H1 (cell line): ENCODE measurements around the gene ARHGEF10L. TPM values are rescaled to one million over a fixed set of nuclear protein-coding genes. Genes with fewer than 3 reads are reported as not detected.

Experiments used
- CTCF ChIA-PET: fragments of 300-600 bp; sonication (Branson Sonifier 250); formaldehyde crosslinking; loops from one replicate; lab custom pipeline; 2021; ENCODE audit not compliant: partially characterized antibody; lab: Charles Lee
- POLR2A ChIA-PET: fragments of 300-600 bp; sonication (Branson Sonifier 250); formaldehyde crosslinking; loops from one replicate; lab custom pipeline; 2021; ENCODE audit warnings: inconsistent platforms; ENCODE audit not compliant: partially characterized antibody; lab: Charles Lee
- DNase-seq, 2 experiments: peaks; one replicate each; pipeline versions ENCODE4 v3.0.0 to v3.0.0-alpha.2; 2010 to 2022; ENCODE audit warnings: low spot score in 2 of 2, low read depth in 1 of 2, mixed read lengths in 1 of 2
- FAIRE-seq: peaks from 2 replicates; lab custom pipeline; 2011; peaks lifted over from hg19 to GRCh38; lab: Jason Lieb, UNC
- H2AFZ ChIP-seq: 2 replicates; pipeline ENCODE4 v1.8.1; 2012; ENCODE audit warnings: low read length, inconsistent platforms
- H2AK5ac ChIP-seq: 2 replicates; pipeline ENCODE4 v1.6.1; 2013; ENCODE audit warnings: low read depth, low read length
- H2BK120ac ChIP-seq: replicated peaks from 2 replicates; pipeline ENCODE3; 2013; ENCODE audit warnings: low read depth, low read length, inconsistent platforms
- H2BK12ac ChIP-seq: 2 replicates; pipeline ENCODE4 v1.6.1; 2013; ENCODE audit warnings: low read depth, low read length
- H2BK15ac ChIP-seq: 2 replicates; pipeline ENCODE4 v1.6.1; 2013; ENCODE audit warnings: low read length
- H2BK20ac ChIP-seq: 2 replicates; pipeline ENCODE4 v1.6.1; 2013; ENCODE audit warnings: low read length
- H2BK5ac ChIP-seq: 2 replicates; pipeline ENCODE4 v1.6.1; 2013; ENCODE audit warnings: low read depth, low read length
- H3K14ac ChIP-seq: 2 replicates; pipeline ENCODE4 v1.6.1; 2013; ENCODE audit warnings: inconsistent platforms; ENCODE audit not compliant: insufficient read length
- H3K18ac ChIP-seq: 2 replicates; pipeline ENCODE4 v1.6.1; 2013; ENCODE audit warnings: low read length; ENCODE audit errors: extremely low read depth
- H3K23ac ChIP-seq: 2 replicates; pipeline ENCODE4 v1.6.1; 2013; ENCODE audit warnings: inconsistent platforms; ENCODE audit not compliant: insufficient read length
- H3K23me2 ChIP-seq: 2 replicates; pipeline ENCODE4 v1.6.1; 2013; ENCODE audit warnings: low read depth, low read length
- H3K27ac ChIP-seq: 2 replicates; pipeline ENCODE4 v1.6.1; 2011; ENCODE audit warnings: low read depth, low read length, inconsistent platforms
- H3K27me3 ChIP-seq, 4 experiments: replicated peaks in 1 of 4; 1 replicate in 1 of 4; 2 replicates in 3 of 4; pipeline versions ENCODE4 v1.6.1 to v1.8.1; 2011 to 2013; ENCODE audit warnings: low read length in 3 of 4, mild to moderate bottlenecking in 3 of 4, inconsistent platforms in 2 of 4, mixed read lengths in 2 of 4, moderate library complexity in 1 of 4; ENCODE audit not compliant: control insufficient read depth in 3 of 4, insufficient read depth in 3 of 4; ENCODE audit errors: extremely low read depth in 1 of 4
- H3K36me3 ChIP-seq, 4 experiments: 2 replicates each; pipeline versions ENCODE4 v1.6.1 to v1.8.1; 2011 to 2013; ENCODE audit warnings: mild to moderate bottlenecking in 4 of 4, low read length in 3 of 4, moderate library complexity in 2 of 4, control low read depth in 1 of 4, inconsistent platforms in 1 of 4; ENCODE audit not compliant: insufficient read depth in 4 of 4, control insufficient read depth in 2 of 4
- H3K4ac ChIP-seq: replicated peaks from 2 replicates; pipeline ENCODE3; 2013; ENCODE audit warnings: low read length, low read depth, mixed read lengths, inconsistent platforms; ENCODE audit not compliant: insufficient read length
- H3K4me1 ChIP-seq, 4 experiments: replicated peaks in 1 of 4; 1 replicate in 1 of 4; 2 replicates in 3 of 4; pipeline versions ENCODE4 v1.6.1 to v1.8.1; 2011 to 2013; ENCODE audit warnings: low read length in 3 of 4, inconsistent platforms in 2 of 4, mixed read lengths in 1 of 4; ENCODE audit not compliant: insufficient read depth in 4 of 4, control insufficient read depth in 3 of 4
- H3K4me2 ChIP-seq, 2 experiments: 2 replicates each; pipeline versions ENCODE4 v1.6.1 to v1.8.1; 2011 to 2013; ENCODE audit warnings: low read depth in 2 of 2, low read length in 2 of 2, control low read depth in 1 of 2, inconsistent platforms in 1 of 2, mild to moderate bottlenecking in 1 of 2; ENCODE audit not compliant: insufficient read depth in 1 of 2
- H3K4me3 ChIP-seq, 4 experiments: fragments of 200-600, 300-600 bp in 1 of 4; sonication (generic), shearing (Covaris generic), sonication (Bioruptor Twin) in 1 of 4; 2 replicates each; pipeline versions ENCODE4 v1.5.1 to v1.8.1; 2011 to 2016; ENCODE audit warnings: low read length in 4 of 4, low read depth in 3 of 4, control low read depth in 2 of 4, inconsistent platforms in 2 of 4, mild to moderate bottlenecking in 2 of 4, mixed read lengths in 1 of 4, moderate library complexity in 1 of 4; ENCODE audit not compliant: insufficient read depth in 2 of 4; ENCODE audit errors: extremely low read depth in 1 of 4
- H3K56ac ChIP-seq: replicated peaks from 2 replicates; pipeline ENCODE3; 2013; ENCODE audit warnings: low read depth, mild to moderate bottlenecking, mixed read lengths, low read length, inconsistent platforms; ENCODE audit not compliant: insufficient read length
- H3K79me1 ChIP-seq: 2 replicates; pipeline ENCODE4 v1.6.1; 2013; ENCODE audit warnings: low read depth, low read length, control low read depth
- H3K79me2 ChIP-seq, 2 experiments: 2 replicates each; pipeline versions ENCODE4 v1.6.1 to v1.8.1; 2012 to 2013; ENCODE audit warnings: low read length in 2 of 2, mild to moderate bottlenecking in 2 of 2, inconsistent platforms in 1 of 2; ENCODE audit not compliant: insufficient read depth in 2 of 2, control insufficient read depth in 1 of 2
- H3K9ac ChIP-seq, 4 experiments: replicated peaks in 1 of 4; 1 replicate in 1 of 4; 2 replicates in 3 of 4; pipeline versions ENCODE4 v1.6.1 to v1.8.1; 2011 to 2013; ENCODE audit warnings: low read depth in 3 of 4, low read length in 3 of 4, control low read depth in 2 of 4, mild to moderate bottlenecking in 2 of 4, moderate library complexity in 2 of 4, inconsistent platforms in 1 of 4; ENCODE audit errors: extremely low read depth in 1 of 4
- H3K9me3 ChIP-seq, 2 experiments: 2 replicates each; pipeline versions ENCODE4 v1.6.1 to v1.8.1; 2012 to 2013; ENCODE audit warnings: mild to moderate bottlenecking in 2 of 2, moderate library complexity in 2 of 2, control low read depth in 1 of 2, inconsistent platforms in 1 of 2, low read depth in 1 of 2, low read length in 1 of 2, mixed read lengths in 1 of 2; ENCODE audit not compliant: insufficient read depth in 2 of 2
- H4K20me1 ChIP-seq, 2 experiments: replicated peaks in 1 of 2; 2 replicates each; pipeline versions ENCODE3 to v1.8.1; 2011 to 2013; ENCODE audit warnings: inconsistent platforms in 2 of 2, low read length in 2 of 2, mild to moderate bottlenecking in 1 of 2; ENCODE audit not compliant: insufficient read depth in 2 of 2, control insufficient read depth in 1 of 2
- H4K5ac ChIP-seq: 2 replicates; pipeline ENCODE4 v1.6.1; 2013; ENCODE audit warnings: low read length, low read depth, mixed read lengths, inconsistent platforms; ENCODE audit not compliant: insufficient read length
- H4K8ac ChIP-seq: 2 replicates; pipeline ENCODE4 v1.8.0; 2013; ENCODE audit warnings: mild to moderate bottlenecking, moderate library complexity, low read length, inconsistent platforms; ENCODE audit not compliant: insufficient read depth; ENCODE audit errors: extremely low read depth
- H4K91ac ChIP-seq: replicated peaks from 2 replicates; pipeline ENCODE3; 2013; ENCODE audit warnings: low read length, mixed read lengths, inconsistent platforms; ENCODE audit not compliant: insufficient read length
- ASH2L ChIP-seq: fragments of 200-600, 300-600 bp; sonication (generic); IDR thresholded peaks from one replicate; pipeline ENCODE4 v1.7.1; 2017; ENCODE audit warnings: low read length
- BACH1 ChIP-seq: IDR thresholded peaks from 2 replicates; pipeline ENCODE4 v1.6.1; 2012; ENCODE audit warnings: low read length, improper control_type of control experiment
- RXRA ChIP-seq: IDR thresholded peaks from 2 replicates; pipeline ENCODE4 v1.6.1; 2011; ENCODE audit warnings: low read depth, mild to moderate bottlenecking, low read length, moderate library complexity; ENCODE audit not compliant: insufficient read depth
- SAP30 ChIP-seq: fragments of 300-600 bp; sonication (generic); IDR thresholded peaks from 2 replicates; pipeline ENCODE4 v1.7.1; 2012; ENCODE audit warnings: low read length, moderate library complexity, mild to moderate bottlenecking, inconsistent platforms; ENCODE audit not compliant: insufficient read depth, insufficient replicate concordance
- TAF7 ChIP-seq: optimal IDR thresholded peaks from 2 replicates; pipeline ENCODE3; 2011; ENCODE audit warnings: low read depth, mild to moderate bottlenecking, inconsistent platforms, low read length, moderate library complexity, borderline replicate concordance
- YY1 ChIP-seq: IDR thresholded peaks from 2 replicates; pipeline ENCODE4 v1.6.1; 2011; ENCODE audit warnings: low read depth, mild to moderate bottlenecking, low read length
- WGBS, 2 experiments: shearing (Covaris generic) in 1 of 2; methylation state at CpG; one replicate each; pipeline versions ENCODE4 v1.1.6 to v1.1.7; 2013 to 2015; ENCODE audit warnings: low lambda C conversion rate in 2 of 2, mixed read lengths in 2 of 2, inconsistent platforms in 1 of 2, low coverage in 1 of 2, missing lambda C conversion rate in 1 of 2; ENCODE audit not compliant: insufficient replicate concordance in 2 of 2, insufficient coverage in 1 of 2, insufficient read length in 1 of 2; ENCODE audit errors: extremely low coverage in 1 of 2, missing lambda C conversion rate in 1 of 2; 5-methylcytosine and 5-hydroxymethylcytosine counted together
- polyA plus RNA-seq, 7 experiments: library from polyadenylated mRNA; depleted of rRNA in 3 of 7; stranded (reverse) in 5 of 7; unstranded in 2 of 7; fragments of >200 nt in 5 of 7; fragments of 200-250 nt in 2 of 7; gene quantifications; 1 replicate in 5 of 7; 2 replicates in 1 of 7; 4 replicates in 1 of 7; pipeline versions ENCODE4 v1.2.1 to v1.2.3, GENCODE V29; 2011 to 2013; ENCODE audit warnings: missing spikeins in 2 of 7, mixed read lengths in 2 of 7
- total RNA-seq: library from RNA; stranded (reverse); fragmentation: NEBNext Ultra II Directional; extraction: Animal tissue kit (Norgen Biotek cat#: 25700); gene quantifications from 2 replicates; pipeline ENCODE4 v1.2.1, GENCODE V29; 2021
- TF ChIP-seq, protein P1 (sequence below): IDR thresholded peaks from 2 replicates; pipeline ENCODE4 v1.6.1; 2011; ENCODE audit warnings: low read depth, mild to moderate bottlenecking, low read length; ENCODE audit not compliant: insufficient read depth

The ARHGEF10L gene
- total and polyA plus RNA-seq, 2 of the 8 experiments (the other 6 are each of a cell fraction or from before 2014, with no cell fraction given): 33.6 to 39.6 TPM

DNA sequence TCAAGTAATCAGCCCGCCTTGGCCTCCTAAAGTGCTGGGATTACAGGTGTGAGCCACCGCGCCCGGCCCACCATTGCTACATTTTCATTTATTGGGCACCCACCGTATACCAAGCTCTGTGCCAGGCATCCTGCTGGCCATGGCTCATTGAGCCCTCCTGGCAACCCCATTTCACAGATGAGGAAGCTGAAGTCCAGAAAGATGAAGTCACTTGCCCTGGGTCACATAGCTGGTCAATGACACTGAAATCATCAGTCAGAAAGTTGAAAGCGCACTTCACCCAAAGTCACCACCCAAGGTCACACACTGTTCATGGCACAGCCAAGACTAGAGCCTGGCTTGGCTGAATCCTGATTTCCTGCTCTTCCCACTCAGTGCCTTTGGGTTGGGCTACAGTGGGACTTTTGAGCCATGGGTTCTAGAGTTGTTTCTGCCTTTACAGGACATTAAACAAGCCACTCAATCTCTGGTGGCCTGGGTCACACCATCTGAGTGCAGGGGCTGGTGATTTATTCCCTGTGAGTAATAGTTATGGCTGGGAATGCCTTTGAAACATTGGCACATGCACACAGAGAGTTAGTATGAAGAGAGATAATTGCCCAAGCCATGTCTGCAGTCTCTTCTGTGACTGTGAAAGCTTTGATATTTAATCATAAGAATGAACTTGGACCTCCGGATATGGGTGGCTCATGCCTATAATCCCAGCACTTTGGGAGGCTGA, 16.0 kb upstream of the ARHGEF10L start:
- H3K79me2 ChIP-seq: no peaks in the 10 kb centered on the region
- no peak for FAIRE-seq
- H3K79me1 ChIP-seq: no peaks in the 10 kb centered on the region
- no peak for DNase-seq
- peaks cover 6 to 29% (median 20%) of the 10 kb centered on the region in 4 experiments for H3K4me1 ChIP-seq
- no peak overlapping the region for H2BK20ac ChIP-seq
- H4K5ac ChIP-seq: no peak overlapping the region
- H3K18ac ChIP-seq: no peak overlapping the region
- no peak overlapping the region for H4K91ac ChIP-seq
- H3K4me2 ChIP-seq: no peak overlapping the region
- H2BK120ac ChIP-seq: no peak overlapping the region
- no peak overlapping the region for H3K14ac ChIP-seq
- no peak overlapping the region for H3K9ac ChIP-seq
- H3K23me2 ChIP-seq: peaks cover 2% of the 10 kb centered on the region
- no peak overlapping the region for H3K4ac ChIP-seq
- no peak overlapping the region for H2BK5ac ChIP-seq
- ChIA-PET POLR2A (interaction anchor here (1.8 to 7.5 kb wide), 2 partner anchors 17 to 24 kb away, joined by 5 to 49 read pairs; partner anchors contain the start of gene ARHGEF10L), CTCF (interaction anchor here (0.7 to 29.1 kb wide), 3 partner anchors 17 to 100 kb away, joined by 3 to 1640 read pairs (median 58); partner anchors contain the start of gene ARHGEF10L)
- no peaks in the 10 kb centered on the region for H3K36me3 ChIP-seq
- H2AK5ac ChIP-seq: no peak overlapping the region
- H3K27me3 ChIP-seq: no peaks in the 10 kb centered on the region
- TF ChIP-seq TAF7: no peak
- no peak for TF ChIP-seq SAP30
- TF ChIP-seq RXRA: no peak
- TF ChIP-seq ASH2L: no peak
- no peak for TF ChIP-seq BACH1
- TF ChIP-seq YY1: no peak
- TF ChIP-seq, protein P1, sequence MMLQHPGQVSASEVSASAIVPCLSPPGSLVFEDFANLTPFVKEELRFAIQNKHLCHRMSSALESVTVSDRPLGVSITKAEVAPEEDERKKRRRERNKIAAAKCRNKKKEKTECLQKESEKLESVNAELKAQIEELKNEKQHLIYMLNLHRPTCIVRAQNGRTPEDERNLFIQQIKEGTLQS: no peak
- H4K8ac ChIP-seq: no peak overlapping the region
- no peaks in the 10 kb centered on the region for H4K20me1 ChIP-seq
- H3K23ac ChIP-seq: no peak overlapping the region
- no peak overlapping the region for H2BK12ac ChIP-seq
- H3K27ac ChIP-seq: no peak overlapping the region
- WGBS, 2 experiments: 89% methylated on average over 7 of the region's 7 CpGs; no CpG with 5 or more reads in 1 of the 2 experiments
- no peaks in the 10 kb centered on the region for H3K9me3 ChIP-seq
- no peak overlapping the region for H2AFZ ChIP-seq
- no peak overlapping the region for H3K56ac ChIP-seq
- no peak overlapping the region for H2BK15ac ChIP-seq
- H3K4me3 ChIP-seq: no peak overlapping the region
